NCI-H1417 treated with DMSO at 0.1 percent for 48 hours (cell line): ENCODE results near the gene NMD3.
A peak's percentile ranks its signal among the peaks of the same experiment; 100 is the strongest.
"Not testable (repeated sequence)": the region's sequence is repeated elsewhere in the genome, so short reads cannot be mapped to it uniquely, and the experiment has no call there.

Source experiments
- DNase-seq: peaks from one replicate; lab custom pipeline; 2025; lab: John Stamatoyannopoulos, UW

NMD3 gene

GRCh38 chr3:161220850-161221753 lies at the start of gene NMD3:
Gene NMD3, plus strand, starts transcription at chr3:161221311. Its CDS starts 703 bp downstream, at chr3:161222014.
- DNase-seq = peak; percentile 80

DNA sequence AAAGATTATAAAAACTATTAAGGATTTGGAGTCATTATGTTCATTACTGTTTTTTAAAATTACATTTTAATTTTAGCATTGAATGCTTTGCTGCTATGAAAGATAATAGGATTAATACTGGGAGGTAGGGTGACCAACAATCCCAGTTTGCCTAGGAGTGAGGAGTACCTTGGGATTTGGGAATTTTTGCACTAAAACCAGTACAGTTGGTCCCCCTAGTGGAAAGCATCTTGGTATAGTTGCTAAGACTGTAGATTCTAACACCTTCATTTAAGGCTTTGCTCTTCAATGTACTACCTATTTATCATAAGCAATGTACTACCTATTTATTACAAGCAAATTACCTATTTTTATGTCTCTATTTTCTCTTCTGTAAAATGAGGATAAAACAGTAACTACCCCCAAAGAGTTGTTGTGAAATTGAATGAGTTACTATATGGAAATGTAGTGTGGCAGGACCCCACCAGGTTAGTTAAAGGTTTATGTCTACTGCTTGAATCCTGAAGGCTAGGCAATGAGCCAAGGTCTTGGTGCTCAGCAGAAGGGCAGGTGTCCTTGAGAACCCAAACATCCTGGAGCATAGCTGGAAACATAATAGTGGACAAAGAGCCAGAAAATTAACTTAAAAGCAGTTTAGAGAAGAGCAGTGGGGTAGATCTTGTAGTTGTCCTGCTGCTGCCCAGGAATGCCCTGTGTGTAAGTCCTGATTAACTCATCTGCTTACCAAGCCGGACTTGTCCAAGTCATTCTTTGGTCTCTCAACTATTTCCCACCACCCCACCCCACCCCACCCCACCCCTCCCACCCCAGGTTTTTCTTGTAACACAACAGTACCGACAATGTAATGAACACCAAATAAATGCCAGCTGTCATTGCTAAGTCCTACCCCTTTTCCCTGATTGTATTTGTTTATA lies 49.2 kb upstream of the NMD3 start:
- DNase-seq = no peak

GRCh38 chr3:161175506-161175905 lies 45.6 kb upstream of the NMD3 start:
- DNase-seq = no peak

DNA sequence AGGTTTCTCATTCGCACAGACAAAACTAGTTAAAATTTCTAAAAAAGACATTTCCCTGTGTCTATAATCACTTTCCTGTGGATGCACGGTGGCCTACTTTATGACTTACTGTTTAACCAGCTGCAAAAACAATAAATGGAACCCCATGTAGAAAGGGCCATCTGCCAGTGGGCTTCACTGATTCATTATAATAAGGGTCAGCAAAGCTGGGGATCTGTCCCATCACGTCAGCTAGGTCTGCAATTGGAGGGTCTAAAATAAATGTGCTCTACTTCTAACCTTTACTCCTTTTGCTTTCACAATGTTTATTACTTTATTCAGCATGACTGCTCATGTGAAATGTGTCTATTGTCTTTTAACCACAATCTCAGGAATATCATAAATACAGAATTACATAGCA lies 43.1 kb upstream of the NMD3 start:
- DNase-seq = no peak

DNA sequence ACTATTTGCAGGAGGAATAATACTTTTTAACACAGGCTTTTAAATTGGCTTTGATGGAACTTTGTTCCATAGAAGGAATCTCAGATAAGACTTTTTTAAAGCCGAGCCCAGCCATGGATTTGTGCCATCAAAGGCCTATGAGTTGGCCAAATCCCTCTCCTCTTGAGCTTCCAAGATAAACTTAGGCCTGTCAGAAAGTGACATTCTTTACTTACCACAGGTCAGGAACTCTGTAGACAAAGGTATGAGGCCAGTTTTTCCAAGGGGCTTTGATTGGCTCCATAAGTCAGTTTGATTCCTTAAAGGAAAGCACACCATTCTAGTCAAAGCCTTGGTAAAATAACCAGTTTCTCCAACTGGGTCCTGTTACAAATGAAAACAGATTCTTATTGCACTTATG lies 39.7 kb upstream of the NMD3 start:
- not testable (repeated sequence) for DNase-seq

DNA sequence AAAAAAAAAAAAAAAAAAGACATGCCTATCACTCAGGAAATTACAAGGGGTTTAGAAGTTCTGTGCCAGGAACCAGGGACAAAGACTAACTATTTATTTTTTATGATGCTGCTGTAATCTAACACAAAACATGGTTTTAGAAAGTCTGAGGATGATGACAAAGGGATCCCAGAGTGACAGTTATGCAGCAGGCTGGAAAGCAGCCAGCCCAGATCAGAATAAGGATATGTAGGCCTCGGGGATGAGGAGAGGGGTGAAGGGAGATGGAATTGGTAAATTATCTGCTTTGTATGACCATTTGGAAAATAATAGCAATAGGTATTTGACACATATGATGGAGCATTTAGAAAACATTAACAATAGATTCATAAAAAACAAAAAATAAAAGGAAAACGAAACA lies 34.1 kb upstream of the NMD3 start:
- DNase-seq = no peak

DNA sequence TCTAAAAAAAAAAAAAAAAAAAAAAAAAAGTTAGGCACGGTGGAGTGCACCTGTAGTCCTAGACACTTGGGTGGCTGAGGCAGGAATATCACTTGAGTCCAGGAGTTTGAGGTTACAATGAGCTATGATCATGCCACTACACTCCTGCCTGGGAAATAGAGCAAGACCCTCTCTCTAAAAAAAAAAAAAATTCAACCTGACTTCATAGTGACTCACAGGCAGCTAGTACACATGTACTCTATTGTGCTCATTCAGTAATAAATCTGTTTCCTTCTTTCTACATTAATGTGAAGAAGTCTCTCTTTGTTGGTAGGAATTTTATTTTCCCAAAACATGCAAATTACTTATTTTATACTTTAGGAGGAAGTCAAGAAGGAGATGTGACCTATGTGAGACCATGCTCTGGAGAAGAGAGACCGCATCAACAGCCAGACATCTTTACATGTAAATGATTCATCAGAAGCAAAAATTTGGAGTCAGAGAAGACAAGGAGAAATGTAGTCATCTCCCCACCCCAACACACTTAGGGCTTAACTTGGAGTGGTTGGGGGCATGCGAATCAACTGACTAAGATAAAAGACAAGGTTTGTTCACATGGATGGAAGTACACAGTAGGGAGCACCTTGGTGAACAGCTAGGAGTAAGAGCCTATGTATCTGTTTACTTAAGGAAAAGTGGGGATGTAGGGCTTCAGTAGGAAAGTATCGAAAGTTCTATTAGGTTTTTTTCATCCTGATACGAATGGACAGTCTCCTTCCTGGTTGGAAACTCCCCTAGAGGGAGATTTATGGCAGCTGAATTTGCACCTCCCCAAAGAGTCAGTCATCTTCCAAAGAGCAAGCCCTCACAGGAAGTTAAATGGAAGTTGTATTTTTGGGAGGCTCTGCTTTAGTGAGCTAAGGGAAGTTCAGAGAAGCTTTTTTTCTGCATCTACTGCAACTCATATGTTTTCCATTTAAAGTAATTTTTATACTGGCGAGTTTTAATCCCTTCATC lies 23.0 kb upstream of the NMD3 start:
- no peak for DNase-seq

DNA sequence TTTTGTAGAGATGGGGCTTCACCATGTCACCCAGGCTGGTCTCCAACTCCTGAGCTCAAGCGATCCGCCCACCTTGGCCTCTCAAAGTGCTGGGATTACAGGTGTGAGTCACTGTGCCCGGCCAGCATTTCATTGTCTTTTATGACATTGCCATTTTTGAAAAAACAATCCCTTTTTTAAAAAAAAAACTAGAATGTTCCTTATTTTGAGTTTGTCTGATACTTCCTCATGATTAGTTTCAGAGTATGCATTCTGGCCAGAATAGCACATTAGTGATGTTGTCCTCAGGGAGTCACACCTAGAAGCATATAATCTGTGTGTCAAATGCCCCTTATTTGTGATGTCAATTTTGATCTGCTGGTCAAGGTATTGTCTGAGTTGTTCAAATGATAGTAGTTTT lies 21.2 kb upstream of the NMD3 start:
- no peak for DNase-seq

DNA sequence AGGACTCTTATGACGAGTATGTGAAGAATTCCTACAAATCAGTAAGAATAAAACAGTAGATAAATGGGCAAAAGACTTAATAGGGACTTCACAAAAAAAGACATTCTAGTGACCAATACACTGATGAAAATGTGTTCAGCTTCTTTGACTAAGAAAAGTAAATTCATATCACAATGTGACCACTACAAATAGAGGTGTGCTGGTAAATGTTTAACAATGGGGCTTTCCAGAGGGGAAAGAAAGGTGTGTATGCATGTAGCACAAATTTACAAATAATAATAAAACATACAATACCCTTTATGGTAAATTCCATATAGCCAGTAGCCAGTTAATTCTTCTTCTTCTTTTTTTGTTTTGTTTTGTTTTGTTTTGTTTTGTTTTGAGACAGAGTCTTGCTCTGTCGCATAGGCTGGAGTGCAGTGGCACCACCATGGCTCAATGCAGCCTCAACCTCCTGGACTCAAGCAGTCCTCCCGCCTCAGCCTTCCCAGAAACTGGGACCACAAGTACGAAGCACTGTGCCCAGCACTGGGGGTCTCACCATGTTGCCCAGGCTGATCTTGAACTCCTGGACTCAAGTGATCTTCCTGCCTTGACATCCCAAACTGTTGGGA lies 17.5 kb upstream of the NMD3 start:
- DNase-seq = no peak

- no peak for DNase-seq
Observed at GRCh38 chr3:161208931-161209330, 12.2 kb upstream of the NMD3 start.

DNA sequence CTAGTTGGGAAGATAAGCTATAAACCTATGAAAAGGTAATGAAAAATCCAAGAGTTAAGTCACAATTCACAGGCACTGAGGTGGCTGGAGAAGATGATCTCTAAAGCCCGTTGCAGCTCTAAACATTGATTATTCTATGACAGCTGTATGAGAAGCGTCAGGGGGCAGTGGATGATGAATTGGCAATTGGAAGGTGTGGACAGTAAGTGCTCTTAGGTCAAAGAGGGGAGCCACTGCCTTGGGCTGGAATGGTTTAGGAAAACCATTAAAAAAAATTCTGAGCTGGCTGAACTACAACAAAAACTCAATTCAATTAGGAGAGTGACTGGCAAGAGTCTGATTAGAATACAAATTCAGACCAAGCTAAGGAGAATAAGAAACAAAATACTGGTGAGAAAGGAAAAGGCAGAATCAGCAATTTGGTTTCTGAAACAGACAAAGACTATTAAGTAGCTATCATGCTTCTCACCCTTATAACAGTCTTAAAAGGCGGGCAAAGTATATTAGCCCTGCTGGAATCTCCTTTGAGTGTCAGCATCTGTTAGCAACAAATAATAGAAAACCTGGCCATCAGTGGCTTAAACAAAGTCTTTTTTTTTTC lies 8.8 kb upstream of the NMD3 start:
- no peak for DNase-seq

GRCh38 chr3:161212906-161213305 lies 8.2 kb upstream of the NMD3 start:
- DNase-seq = no peak

DNA sequence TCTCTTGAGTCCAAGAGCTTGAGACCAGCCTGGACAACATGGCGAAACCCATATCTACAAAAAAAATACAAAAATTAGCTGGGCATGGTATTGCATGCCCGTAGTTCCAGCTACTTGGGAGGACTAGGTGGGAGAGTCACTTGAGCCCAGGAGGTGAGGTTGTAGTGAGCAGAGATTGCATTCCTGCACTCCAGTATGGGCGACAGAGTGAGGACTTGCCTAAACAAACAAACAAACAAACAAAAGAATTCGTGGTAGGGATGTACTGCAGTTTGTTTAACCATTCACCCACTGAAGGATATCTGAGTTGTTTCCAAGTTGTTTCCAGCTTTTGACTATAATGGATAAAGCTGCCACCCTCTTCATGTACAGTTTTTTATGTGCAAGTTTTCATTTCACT lies 7.5 kb upstream of the NMD3 start:
- DNase-seq = no peak

DNA sequence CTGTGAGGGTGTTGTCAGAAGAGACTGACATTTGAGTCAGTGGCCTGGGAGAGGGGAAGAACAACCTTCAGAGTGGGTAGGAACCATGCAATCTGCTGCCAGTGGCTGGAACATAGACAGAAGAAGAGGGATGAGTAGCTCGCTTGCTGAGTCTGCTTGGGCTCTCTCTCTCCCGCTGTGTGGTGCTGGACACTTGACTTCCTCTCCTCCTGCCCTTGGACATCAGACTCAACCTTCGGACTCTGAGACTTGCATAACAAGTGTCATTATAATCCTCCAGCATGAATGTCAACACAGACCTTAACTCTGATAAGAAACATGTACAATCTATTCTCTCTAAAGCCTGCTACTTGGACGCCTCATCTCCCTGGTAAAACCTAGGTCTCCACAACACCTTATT lies 5.9 kb upstream of the NMD3 start:
- no peak for DNase-seq

DNA sequence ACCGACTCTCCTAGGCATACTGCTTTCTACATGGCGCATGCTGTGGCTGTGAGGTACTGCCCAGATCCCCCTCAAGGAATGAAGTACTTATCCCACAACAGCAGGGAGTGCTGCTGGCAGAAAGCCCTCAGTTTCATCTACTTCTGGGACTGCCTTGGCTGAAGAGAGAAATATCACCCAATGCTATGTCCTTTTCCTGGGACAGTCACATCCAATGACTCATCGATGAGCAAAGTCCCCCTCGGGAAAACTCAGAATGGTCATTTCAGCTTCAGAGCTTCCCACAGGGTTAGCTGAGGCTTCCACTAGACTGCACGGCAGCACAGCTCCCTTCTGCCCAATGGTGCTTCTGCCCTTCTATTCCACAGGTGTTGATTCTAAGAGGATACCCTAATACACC lies 3.6 kb upstream of the NMD3 start:
- DNase-seq = no peak

- no peak for DNase-seq
Observed at GRCh38 chr3:161219495-161219894, 1.6 kb upstream of the NMD3 start.

- DNase-seq = no peak
Observed at GRCh38 chr3:161221806-161222600, 892 bp downstream of the NMD3 start.

DNA sequence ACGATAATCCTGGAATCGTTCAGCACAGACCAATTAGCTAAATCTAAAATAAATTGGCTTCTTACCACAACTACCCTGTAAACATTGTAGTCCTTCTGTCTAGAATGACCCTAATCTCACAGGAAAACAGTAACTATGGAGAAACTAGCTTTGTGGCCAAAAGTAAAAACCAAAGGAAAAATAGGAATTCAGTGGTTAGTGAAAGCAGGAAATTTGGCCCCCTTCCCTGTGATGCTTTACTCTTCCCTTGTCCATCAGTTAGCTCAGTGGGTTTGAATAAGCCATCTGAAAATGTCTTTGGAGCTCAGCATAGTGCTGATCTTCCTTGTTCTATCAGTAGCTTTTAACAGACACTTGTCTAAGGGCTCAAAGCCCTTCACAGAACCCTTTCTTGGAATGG lies 1.6 kb downstream of the NMD3 start:
- DNase-seq = no peak

- DNase-seq = no peak
Observed at GRCh38 chr3:161224786-161225185, 3.7 kb downstream of the NMD3 start.

- no peak for DNase-seq
Observed at GRCh38 chr3:161230621-161231171, 9.6 kb downstream of the NMD3 start.
